Right lobe of liver (tissue), 6 donors: Measurements from ENCODE around the gene OR4C3. TPM values are rescaled to one million over a fixed set of nuclear protein-coding genes. Genes with fewer than 3 reads are reported as not detected.
"Not testable (repeated sequence)": the region's sequence is repeated elsewhere in the genome, so short reads cannot be mapped to it uniquely, and the experiment has no call there.

Experiments
- ATAC-seq, 4 donors: fragments of 200-7000 bp; cut with Tn5 transposase; one replicate each; pipeline ENCODE4 v1.9.1; 2020; ENCODE audit warnings: mild to moderate bottlenecking in 4 of 4, moderate library complexity in 4 of 4
- DNase-seq, 3 donors: peaks; one replicate each; pipeline ENCODE4 v3.0.0-alpha.2; 2020
- H3K27ac ChIP-seq, 3 donors: fragments of 200-600 bp; one replicate each; pipeline ENCODE4 v1.8.0; 2022
- H3K27me3 ChIP-seq, 2 donors: fragments of 200-600 bp; one replicate each; pipeline ENCODE4 v1.8.0; 2022
- H3K36me3 ChIP-seq, 4 donors: fragments of 200-600 bp; sonication (generic) in 1 of 4; one replicate each; pipeline versions ENCODE4 v1.5.1 to v1.8.0; 2017 to 2022; ENCODE audit warnings: control low read depth in 1 of 4
- H3K4me1 ChIP-seq, 4 donors: fragments of 200-600 bp; sonication (generic) in 1 of 4; one replicate each; pipeline versions ENCODE4 v1.5.1 to v1.8.0; 2017 to 2022; ENCODE audit warnings: control low read depth in 1 of 4
- H3K4me3 ChIP-seq, 3 donors: fragments of 200-600 bp; one replicate each; pipeline ENCODE4 v1.8.0; 2022
- H3K9me3 ChIP-seq, 4 donors: fragments of 200-600 bp; sonication (generic) in 1 of 4; one replicate each; pipeline versions ENCODE4 v1.5.1 to v1.8.0; 2017 to 2022; ENCODE audit warnings: control low read depth in 1 of 4
- CTCF ChIP-seq, 4 donors: fragments of 200-600 bp in 3 of 4; fragments of 450-650 bp in 1 of 4; IDR thresholded peaks; one replicate each; pipeline versions ENCODE4 v1.5.1 to v1.8.0; 2016 to 2022; ENCODE audit warnings: antibody characterized with exemption in 4 of 4, mild to moderate bottlenecking in 2 of 4
- POLR2A ChIP-seq: fragments of 450-650 bp; IDR thresholded peaks from one replicate; pipeline ENCODE4 v1.6.1; 2017; ENCODE audit warnings: antibody characterized with exemption, mild to moderate bottlenecking
- WGBS: methylation state at CpG from one replicate; pipeline ENCODE4 v1.1.6; 2018; ENCODE audit warnings: low coverage, low lambda C conversion rate; ENCODE audit not compliant: insufficient coverage; ENCODE audit errors: missing lambda C conversion rate; 5-methylcytosine and 5-hydroxymethylcytosine counted together
- intact Hi-C, 2 donors: fragments of 100-400 bp; cut with DNase I; formaldehyde crosslinking; loops; one replicate each; pipeline versions ENCODE4 v1.11.2 to v1.14.1; 2022
- long read RNA-seq: library from polyadenylated mRNA; unstranded; transcript quantifications from one replicate; pipeline ENCODE4 v2.0.0, GENCODE V29; 2019
- total RNA-seq, 6 experiments: library from RNA; depleted of rRNA in 2 of 6; stranded (reverse); fragments of >200 nt in 2 of 6; fragmentation: NEBNext Ultra II Directional in 3 of 6; extraction: Animal tissue kit (Norgen Biotek cat#: 25700) in 3 of 6; gene quantifications; one replicate each; pipeline versions ENCODE4 v1.1.0 to v1.2.4, GENCODE V29; 2016 to 2023
- donor health status: DM: no; HTN: yes; CAD: no.
- donor health status: DM: no; HTN: no; CAD: no.
- donor health status: DM: no; HTN: no; CAD: no.
- donor health status: DM: no; HTN: yes; CAD: no.
- donor health status: DM: no; HTN: yes; CAD: no.

Gene OR4C3
- total RNA-seq = not detected
- long read RNA-seq = 0 reads

- H3K27me3 ChIP-seq, H3K4me3 ChIP-seq, H3K4me1 ChIP-seq, DNase-seq, H3K9me3 ChIP-seq, H3K27ac ChIP-seq, ATAC-seq, H3K36me3 ChIP-seq, intact Hi-C loops: not testable (repeated sequence)
These were observed at the start of gene OR4C3 for GRCh38 chr11:48324620-48325019. TSS of gene OR4C3 (plus strand) at chr11:48324920. CDS start at chr11:48325022, 102 bp downstream.

- Histone ChIP-seq H3K36me3 (no peaks in the 10 kb centered on the region), H3K4me1 (no peaks in the 10 kb centered on the region), H3K4me3 (no peak within 1 kb of the TSS), H3K27me3 (no peaks in the 10 kb centered on the region), H3K9me3 (no peaks in the 10 kb centered on the region), H3K27ac (no peak within 1 kb of the TSS)
- ATAC-seq = no peak
- 60% methylated on average over 1 of the region's 1 CpG for WGBS
- DNase-seq = no peak
- intact Hi-C loops = no loop called here
- no peak for TF ChIP-seq CTCF (IDR thresholded peaks at IDR 0.05)
- no peak for TF ChIP-seq POLR2A
These were observed 18.8 kb upstream of the OR4C3 start, which contains the start of gene OR4S1 for GRCh38 chr11:48305923-48306322. TSS of gene OR4S1 (plus strand) at chr11:48306223. CDS start at chr11:48306223, 0 bp downstream.

GRCh38 chr11:48307760-48308386 is 16.8 kb upstream of the OR4C3 start:
- ATAC-seq (peak; percentile 87 to 94 (median 90)), DNase-seq (peak in 2 of 3 donors; percentile 48 to 72)
- intact Hi-C loops = no loop called here
- no peaks in the 10 kb centered on the region for H3K27me3 ChIP-seq
- 20% methylated on average over 5 of the region's 5 CpGs for WGBS
- TF ChIP-seq CTCF (IDR thresholded peaks at IDR 0.05) (peak; percentile 66 to 91 (median 89)), POLR2A (no peak)
- no peak overlapping the region for H3K27ac ChIP-seq
- no peak overlapping the region for H3K4me3 ChIP-seq
- no peaks in the 10 kb centered on the region for H3K9me3 ChIP-seq
- H3K4me1 ChIP-seq = no peaks in the 10 kb centered on the region
- no peaks in the 10 kb centered on the region for H3K36me3 ChIP-seq

- H3K4me1 ChIP-seq, DNase-seq, H3K4me3 ChIP-seq, H3K27ac ChIP-seq, ATAC-seq, H3K36me3 ChIP-seq, H3K9me3 ChIP-seq, intact Hi-C loops, H3K27me3 ChIP-seq: not testable (repeated sequence)
- 8% methylated on average over 2 of the region's 2 CpGs for WGBS
These were observed 11.1 kb upstream of the OR4C3 start for GRCh38 chr11:48313590-48313989.

GRCh38 chr11:48319813-48320212 is 4.9 kb upstream of the OR4C3 start:
- intact Hi-C loops, H3K27ac ChIP-seq, H3K27me3 ChIP-seq, H3K4me3 ChIP-seq, DNase-seq, H3K36me3 ChIP-seq, H3K9me3 ChIP-seq, H3K4me1 ChIP-seq: not testable (repeated sequence)
- peak; percentile 38 to 78 (median 60) for ATAC-seq
- WGBS = no CpG with 5 or more reads among the region's 2 CpGs

- Histone ChIP-seq H3K4me3 (no peak overlapping the region), H3K27me3 (no peaks in the 10 kb centered on the region), H3K36me3 (no peaks in the 10 kb centered on the region), H3K27ac (no peak overlapping the region), H3K9me3 (no peaks in the 10 kb centered on the region), H3K4me1 (no peaks in the 10 kb centered on the region)
- 31% methylated on average over 2 of the region's 2 CpGs for WGBS
- TF ChIP-seq CTCF (IDR thresholded peaks at IDR 0.05) (no peak), POLR2A (no peak)
- intact Hi-C loops = no loop called here
- no peak for ATAC-seq
- no peak for DNase-seq
These were observed 16.7 kb downstream of the OR4C3 start for GRCh38 chr11:48341466-48341865.

- H3K9me3 ChIP-seq, H3K4me1 ChIP-seq, intact Hi-C loops, ATAC-seq, H3K27me3 ChIP-seq, H3K36me3 ChIP-seq, DNase-seq, H3K27ac ChIP-seq, H3K4me3 ChIP-seq: not testable (repeated sequence)
- WGBS = 38% methylated on average over 2 of the region's 2 CpGs
These were observed 17.8 kb downstream of the OR4C3 start for GRCh38 chr11:48342505-48342904.

- H3K9me3 ChIP-seq, DNase-seq, H3K4me3 ChIP-seq, H3K36me3 ChIP-seq, H3K4me1 ChIP-seq, ATAC-seq, H3K27ac ChIP-seq, H3K27me3 ChIP-seq, intact Hi-C loops: not testable (repeated sequence)
- 45% methylated on average over 2 of the region's 5 CpGs for WGBS
These were observed 21.6 kb downstream of the OR4C3 start for GRCh38 chr11:48346286-48346685.
